ENCODE data around the gene CEP72.
"Not testable (repeated sequence)": the region's sequence is repeated elsewhere in the genome, so short reads cannot be mapped to it uniquely, and the experiment has no call there.

The CEP72 gene

DNA sequence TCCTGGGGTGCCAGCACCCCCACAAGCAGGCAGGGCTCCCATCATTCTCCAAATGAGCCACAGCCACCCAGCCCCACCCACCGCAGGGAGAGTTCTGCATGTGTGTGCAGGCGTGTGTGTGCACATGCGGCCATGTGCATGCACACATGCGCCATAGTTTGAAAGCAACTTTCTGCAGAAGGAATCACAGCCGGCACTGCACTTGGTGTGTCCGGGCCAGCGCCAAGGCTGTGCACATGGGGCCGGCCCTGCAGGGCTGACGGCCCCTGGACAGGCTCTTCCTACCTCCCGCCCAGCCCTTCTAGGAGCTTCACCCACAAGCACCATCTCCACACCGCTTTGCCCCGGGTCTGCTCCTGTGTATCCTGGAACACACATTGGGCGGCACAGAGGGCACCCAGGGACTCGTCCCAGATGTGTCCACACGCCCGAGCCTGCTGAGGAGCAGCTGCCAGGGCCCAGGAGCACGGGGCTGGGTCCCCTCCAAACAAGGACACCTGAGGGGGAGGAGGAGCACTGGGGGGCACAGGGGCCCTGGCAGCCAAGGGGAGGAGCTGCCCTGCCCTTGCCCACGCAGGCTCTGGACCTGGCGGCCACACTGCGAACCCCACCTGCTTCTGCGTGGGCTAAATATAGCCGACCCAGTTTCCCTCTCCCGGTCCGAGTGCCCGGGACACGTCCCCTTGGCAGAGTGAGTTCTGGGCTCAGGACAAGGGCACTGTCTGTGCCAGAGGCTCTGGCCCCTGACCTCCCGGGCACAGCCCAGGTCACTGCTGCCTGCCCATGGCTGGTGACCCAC lies 61.9 kb downstream of the CEP72 start:
- no peak for DNase-seq
- in situ Hi-C loops (cut with HindIII; ENCODE audit: low pct_ligation_motif_present, low pct_unique_long_range_greater_than_20kb, low sequenced_read_pairs), result no loop called here

DNA sequence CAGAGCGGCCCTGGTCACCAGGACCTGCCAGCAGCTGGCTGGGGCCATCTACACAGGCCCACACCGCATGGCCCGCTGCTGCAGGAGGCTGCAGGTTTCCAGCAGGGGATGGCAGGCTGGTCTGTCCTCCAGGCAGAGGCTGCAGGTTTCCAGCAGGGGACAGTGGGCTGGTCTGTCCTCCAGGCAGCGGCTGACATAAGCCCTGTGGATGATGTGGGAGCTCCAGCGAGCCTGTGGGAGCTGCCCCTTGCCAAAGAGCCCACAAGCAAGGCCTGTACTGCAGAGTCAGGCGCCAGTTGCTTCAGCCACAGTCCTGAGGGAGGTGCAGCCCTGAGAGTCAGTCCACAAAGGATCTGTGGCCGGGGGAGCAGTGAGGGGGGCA lies 62.5 kb downstream of the CEP72 start:
- no peak for DNase-seq
- in situ Hi-C loops (cut with HindIII; ENCODE audit: low pct_ligation_motif_present, low pct_unique_long_range_greater_than_20kb, low sequenced_read_pairs), result no loop called here

DNA sequence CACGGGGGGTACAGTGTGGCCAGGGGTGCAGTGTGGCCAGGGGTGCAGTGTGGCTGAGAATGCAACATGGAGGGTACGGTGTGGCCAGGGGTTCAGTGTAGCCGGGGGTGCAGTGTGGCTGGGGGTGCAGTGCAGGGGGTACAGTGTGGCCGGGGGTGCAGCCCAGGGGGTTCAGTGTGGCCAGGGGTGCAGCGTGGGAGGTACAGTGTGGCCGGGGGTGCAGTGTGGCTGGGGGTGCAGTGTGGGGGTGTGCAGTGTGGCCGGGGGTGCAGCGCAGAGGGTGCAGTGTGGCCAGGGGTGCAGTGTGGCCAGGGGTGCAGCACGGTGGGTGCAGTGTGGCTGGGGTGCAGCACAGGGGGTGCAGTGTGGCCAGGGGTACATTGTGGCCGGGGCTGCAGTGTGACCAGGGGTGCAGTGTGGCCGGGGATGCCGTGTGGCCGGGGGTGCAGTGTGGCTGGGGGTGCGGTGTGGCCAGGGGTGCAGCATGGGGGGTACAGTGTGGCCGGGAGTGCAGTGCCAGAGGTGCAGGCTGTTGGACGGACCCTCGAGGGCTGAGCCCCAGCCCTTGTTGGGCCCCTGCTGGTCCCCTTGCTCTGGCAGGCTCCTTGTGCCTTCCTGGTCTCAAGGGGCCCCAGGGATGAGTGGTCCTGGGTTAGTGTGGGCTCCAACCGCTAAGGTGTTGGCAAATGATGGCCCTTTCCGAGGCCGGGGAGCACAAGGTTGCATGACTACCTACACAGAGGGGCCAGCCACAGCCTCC lies 63.2 kb downstream of the CEP72 start:
- DNase-seq, result no peak
- in situ Hi-C loops (cut with HindIII; ENCODE audit: low pct_ligation_motif_present, low pct_unique_long_range_greater_than_20kb, low sequenced_read_pairs), result no loop called here

DNA sequence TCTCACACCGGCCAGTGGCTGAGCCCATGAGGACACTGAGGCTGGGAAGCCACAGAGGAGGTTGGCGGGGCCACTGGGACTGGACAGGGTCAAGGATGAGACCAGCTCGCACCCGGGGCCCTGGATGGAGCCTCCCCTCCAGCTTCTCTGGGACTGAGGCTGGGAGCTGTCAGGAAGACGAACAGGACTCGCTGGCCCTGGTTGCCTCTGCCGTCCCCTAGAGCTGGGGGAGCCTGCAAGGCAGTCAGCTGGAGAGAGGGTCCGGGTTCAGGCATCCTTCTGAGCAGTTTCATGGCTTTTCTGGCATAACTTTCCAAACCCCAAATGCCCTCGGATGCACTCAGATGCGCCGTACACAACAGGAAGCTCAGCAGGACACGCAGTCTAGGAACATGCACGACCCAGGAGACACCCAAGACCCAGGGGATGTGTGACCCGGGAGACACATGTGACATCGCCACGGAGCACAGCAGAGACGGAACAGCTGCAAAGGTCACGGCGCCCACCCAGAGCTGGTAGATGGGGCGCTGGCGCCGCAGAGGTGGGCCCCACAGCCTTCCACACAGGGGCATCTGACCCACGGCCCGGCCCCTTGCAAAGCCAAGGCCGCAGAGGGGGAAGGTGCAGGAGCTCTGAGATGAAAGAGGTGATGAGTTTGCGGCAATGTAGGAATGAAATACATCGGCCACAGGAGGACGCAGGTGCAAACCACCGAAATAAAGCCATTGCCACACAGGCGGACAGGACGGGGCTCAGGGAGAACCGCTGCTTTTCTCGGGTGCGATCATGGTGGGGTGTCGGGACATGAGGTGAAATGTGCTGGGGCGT lies 63.9 kb downstream of the CEP72 start:
- in situ Hi-C loops (cut with HindIII; ENCODE audit: low pct_ligation_motif_present, low pct_unique_long_range_greater_than_20kb, low sequenced_read_pairs), result no loop called here

DNA sequence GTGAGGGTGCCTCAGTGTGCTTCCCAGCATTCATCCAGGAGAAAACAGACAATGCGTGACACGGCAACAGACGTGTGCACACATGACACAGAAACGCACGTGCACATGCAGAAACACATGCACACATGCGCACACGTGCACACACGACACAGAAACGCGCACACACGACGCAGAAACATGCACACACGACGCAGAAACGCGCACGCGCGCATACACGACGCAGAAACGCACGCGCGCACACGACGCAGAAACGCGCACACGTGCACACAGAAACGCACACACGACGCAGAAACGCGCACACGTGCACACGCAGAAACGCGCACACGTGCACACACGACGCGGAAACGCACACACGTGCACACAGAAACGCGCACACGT lies 64.5 kb downstream of the CEP72 start:
- no peak for DNase-seq
- in situ Hi-C loops (cut with HindIII; ENCODE audit: low pct_ligation_motif_present, low pct_unique_long_range_greater_than_20kb, low sequenced_read_pairs), result no loop called here

More for the DNA sequence above, 63.9 kb downstream of the CEP72 start:
- DNase-seq, result no peak

DNA sequence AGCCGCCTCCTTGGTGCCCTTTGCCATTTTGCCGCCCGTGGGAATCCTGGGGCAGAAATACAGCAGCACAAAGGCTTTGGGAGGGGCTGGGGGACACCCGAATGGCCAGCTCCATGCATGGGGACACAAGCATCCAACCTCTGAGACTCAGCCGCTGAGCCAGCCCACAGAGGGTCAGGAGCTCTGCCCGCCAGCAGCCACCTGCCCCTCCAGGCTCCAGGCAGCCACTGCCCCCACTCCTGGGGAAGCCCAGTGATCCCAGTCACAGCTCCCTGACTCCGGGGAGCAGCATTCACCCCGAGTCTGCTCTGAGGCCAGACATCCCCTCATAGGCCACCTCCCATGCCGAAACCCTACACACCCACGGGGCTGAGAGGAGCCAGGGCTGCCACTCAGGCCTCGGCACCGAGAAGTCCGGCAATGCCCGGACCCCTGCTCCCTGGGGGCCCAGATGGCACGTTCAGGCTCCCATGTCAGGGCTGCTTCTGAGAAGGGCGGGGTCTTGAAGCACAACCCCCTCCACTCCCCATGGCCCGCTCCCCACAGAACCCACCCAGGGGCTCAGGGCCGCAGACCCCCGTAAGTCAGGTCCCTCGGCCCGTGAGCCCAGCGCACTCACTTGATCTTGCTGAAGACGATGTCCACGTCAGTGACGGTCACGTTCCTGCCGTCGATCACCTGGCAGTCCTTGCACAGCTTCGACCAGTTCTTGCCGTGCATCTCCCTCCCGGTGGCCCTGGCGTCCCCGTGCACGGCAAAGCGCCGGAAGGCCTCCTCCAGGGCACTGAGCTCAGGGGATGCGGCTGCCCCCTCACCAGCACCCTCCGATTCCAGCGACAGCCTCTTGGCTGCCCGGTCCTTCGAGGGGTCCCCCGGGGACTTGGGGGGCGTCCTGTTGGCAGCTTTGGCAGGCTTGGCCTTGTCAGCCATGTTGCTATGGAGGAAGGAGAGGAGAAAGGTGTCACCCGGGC lies 65.3 kb downstream of the CEP72 start:
- no peak for DNase-seq
- in situ Hi-C loops (cut with HindIII; ENCODE audit: low pct_ligation_motif_present, low pct_unique_long_range_greater_than_20kb, low sequenced_read_pairs), result no loop called here

DNA sequence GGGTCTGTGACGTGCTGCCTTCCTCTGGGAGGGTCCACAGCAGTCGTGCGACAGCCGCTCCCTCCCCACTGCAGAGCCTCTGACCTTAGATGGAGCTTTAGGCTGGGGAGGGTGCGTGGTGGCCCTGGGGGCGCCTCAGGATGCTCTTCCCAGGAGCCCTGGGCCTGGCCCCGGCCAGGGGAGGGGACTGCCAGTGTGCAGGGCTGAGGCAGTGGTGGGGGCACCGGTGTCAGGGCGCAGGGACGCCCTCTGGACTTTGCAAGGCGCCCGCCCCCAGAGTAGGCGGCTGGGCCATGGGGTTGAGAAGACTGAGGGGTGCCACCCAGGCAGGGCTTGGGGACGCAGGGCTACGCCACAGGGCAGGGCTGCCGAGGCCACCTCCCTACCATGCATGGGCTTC lies 66.4 kb downstream of the CEP72 start:
- in situ Hi-C loops (cut with HindIII; ENCODE audit: low pct_ligation_motif_present, low pct_unique_long_range_greater_than_20kb, low sequenced_read_pairs); DNase-seq: not testable (repeated sequence)

DNA sequence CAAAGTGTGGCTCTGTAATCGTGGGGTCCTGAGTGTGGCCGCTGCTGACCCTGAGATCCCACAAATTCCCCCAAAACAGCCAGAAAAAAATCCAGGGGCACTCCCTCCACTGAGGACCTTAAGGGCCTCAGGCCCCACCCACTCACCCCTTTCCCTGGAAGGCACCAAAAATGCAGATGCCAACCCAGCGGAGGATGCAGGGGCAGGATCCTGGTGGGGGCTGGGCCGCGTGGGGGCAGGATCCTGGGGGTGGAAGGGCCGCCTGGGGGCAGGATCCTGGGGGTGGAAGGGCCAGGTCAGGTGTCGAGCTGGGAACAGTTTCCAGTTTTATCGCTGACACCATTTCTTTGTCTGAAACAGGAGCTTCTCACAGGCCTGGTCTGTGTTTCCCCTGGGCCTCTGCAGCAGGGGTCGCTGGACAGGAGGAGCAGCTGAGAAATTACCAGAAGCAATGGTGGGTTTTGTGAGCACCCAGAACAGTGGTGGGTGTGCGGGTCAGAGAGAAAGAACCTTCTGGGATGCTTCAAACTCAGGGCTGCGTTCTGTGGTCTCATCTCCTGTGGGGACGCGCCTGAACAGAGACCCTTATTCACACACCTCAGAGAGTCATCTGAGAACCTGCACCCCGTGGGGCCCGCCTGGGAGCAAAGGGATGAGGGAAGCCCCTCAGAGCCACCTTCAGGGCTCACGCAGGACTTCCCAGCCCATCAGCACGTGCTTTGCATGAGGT lies 67.2 kb downstream of the CEP72 start:
- in situ Hi-C loops (cut with HindIII; ENCODE audit: low pct_ligation_motif_present, low pct_unique_long_range_greater_than_20kb, low sequenced_read_pairs); DNase-seq: not testable (repeated sequence)

DNA sequence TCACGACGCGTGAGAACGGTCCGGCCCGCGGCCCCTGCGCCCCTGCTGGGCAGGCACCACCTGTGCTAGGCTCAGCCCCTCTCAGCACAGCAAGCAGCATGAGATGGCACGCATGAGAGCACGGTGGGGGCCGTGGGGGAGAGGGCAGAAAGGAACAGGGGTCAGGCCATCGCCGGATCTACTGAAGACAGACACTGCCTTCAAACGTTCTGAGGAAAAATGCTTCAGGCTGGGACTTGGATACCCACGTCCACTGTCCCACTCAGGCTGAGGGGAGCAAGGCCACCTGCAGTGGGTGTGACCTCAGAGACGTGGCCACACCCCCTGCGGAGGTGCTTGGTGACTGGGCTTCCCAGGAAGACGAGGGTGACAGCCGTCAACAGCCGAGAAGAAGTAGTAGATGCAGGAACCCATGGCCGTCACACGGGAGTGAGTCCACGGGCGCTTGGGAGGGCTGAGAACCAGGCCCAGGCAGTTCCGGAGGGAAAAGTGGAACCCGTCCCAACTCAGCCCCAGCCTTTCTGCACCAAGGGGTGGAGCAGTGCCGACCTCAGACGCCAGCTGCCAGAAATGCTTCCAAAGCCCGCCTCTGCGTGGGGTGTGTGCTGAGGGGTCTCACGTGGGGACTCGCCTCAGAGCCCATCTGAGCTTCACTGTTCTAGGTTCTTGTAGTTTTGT lies 68.1 kb downstream of the CEP72 start:
- DNase-seq; in situ Hi-C loops (cut with HindIII; ENCODE audit: low pct_ligation_motif_present, low pct_unique_long_range_greater_than_20kb, low sequenced_read_pairs): not testable (repeated sequence)

DNA sequence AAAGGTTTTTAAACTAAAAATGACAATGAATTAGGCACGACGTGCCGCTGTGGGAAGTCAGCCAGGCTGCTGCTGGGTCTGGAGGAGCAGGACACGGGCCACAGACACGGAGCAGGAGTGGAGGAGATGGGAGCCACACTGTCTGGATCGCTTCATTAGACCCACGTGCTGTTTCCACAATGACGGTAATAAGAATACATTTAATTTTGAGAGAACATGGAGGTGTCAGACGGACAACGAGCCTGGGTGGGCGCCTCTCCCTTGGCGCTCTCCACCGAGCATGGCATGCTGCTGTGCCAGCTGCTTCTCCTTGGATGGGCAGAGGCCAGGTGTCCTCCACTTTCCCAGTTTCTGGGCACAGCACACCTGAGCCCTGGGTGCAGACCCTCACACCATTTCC lies 68.7 kb downstream of the CEP72 start:
- in situ Hi-C loops (cut with HindIII; ENCODE audit: low pct_ligation_motif_present, low pct_unique_long_range_greater_than_20kb, low sequenced_read_pairs); DNase-seq: not testable (repeated sequence)

DNA sequence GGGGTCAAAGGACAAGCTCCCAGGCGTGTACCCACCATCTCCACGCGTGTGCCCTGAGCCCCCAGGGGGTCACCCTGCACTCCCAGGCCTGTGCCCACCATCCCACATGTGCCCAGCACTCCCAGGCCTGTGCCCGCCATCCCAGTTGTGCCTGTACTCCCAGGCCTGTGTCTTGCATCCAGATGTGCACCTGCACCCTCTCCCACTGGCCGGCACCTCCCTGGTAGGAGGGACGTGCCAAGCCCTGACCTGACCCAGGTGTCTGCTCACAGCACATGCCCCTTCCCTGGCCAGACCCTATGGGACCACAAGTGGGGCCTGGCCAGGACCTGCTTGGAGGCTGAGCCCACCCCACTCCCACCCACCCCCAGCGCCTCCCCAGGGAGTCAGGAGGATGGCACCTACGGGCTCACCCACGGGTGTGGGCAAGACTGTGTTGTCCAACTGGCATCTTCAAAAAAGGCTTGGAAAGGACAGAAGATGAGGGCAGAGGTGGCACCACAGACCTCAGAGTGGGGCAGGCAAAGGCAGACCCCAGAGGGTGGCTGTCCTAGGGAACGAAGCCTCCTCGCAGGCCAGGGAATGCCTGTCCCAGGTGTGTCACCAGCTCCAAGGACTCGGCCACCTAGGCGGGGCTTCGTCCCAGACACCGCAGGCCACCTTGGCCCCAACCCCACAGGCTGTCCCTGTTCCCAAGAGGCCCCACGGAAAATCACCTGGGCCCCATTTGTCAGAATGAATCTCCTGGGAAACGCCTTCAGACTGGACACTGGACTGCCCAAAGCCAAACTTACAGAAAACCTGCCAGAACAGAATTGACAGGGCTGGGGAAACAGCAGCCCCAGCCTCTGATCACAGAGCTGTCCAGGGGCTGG lies 69.4 kb downstream of the CEP72 start:
- in situ Hi-C loops (cut with HindIII; ENCODE audit: low pct_ligation_motif_present, low pct_unique_long_range_greater_than_20kb, low sequenced_read_pairs), result not testable (repeated sequence)

DNA sequence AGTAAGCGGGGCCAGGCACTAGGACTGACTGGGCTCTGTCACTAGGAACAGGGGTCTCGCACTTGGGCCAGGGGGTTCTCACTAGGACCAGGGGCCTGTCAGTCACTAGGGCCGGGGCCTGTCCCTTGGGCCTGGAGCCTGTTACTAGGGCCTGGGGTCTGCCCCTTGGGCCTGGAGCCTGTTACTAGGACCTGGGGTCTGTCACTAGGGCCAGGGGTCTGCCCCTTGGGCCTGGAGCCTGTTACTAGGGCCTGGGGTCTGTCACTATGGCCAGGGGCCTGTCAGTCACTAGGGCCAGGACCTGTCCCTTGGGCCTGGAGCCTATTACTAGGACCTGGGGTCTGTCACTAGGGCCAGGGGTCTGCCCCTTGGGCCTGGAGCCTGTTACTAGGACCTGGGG lies 70.1 kb downstream of the CEP72 start:
- DNase-seq; in situ Hi-C loops (cut with HindIII; ENCODE audit: low pct_ligation_motif_present, low pct_unique_long_range_greater_than_20kb, low sequenced_read_pairs): not testable (repeated sequence)

More for the DNA sequence above, 69.4 kb downstream of the CEP72 start:
- DNase-seq, result not testable (repeated sequence)

DNA sequence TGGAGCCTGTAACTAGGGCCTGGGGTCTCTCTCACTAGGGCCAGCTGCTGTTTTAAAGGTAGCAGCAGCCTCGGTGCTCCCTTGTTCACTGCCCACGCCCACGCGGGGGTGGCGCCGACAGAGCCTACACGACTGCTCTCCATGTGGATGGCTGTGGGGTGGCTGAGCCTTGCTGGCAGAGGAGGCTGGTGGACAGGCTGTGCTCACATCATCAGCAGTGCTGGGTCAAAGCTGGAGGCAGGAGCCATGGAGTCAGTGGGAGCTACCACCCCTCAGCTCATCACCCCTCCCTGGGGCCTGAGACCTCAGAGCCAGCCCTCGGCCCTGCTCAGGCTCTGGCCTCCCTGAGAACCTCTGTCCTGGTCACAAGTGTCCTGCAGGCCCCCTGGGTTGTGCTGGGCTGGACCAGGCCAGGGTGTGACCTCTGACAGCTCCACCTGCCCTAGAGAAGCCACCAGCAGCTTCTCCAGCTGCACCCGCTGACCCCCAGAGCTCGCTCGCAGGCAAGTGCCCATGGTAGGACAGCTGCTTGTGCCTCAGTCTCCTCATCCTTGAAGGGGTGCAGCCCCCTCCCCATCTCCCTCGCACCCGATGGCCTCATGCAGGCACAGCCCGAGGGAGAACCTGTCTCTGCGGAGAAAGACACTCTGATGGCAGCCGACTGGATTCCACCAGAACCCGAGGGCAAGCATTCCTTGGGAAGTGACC lies 70.7 kb downstream of the CEP72 start:
- DNase-seq; in situ Hi-C loops (cut with HindIII; ENCODE audit: low pct_ligation_motif_present, low pct_unique_long_range_greater_than_20kb, low sequenced_read_pairs): not testable (repeated sequence)

DNA sequence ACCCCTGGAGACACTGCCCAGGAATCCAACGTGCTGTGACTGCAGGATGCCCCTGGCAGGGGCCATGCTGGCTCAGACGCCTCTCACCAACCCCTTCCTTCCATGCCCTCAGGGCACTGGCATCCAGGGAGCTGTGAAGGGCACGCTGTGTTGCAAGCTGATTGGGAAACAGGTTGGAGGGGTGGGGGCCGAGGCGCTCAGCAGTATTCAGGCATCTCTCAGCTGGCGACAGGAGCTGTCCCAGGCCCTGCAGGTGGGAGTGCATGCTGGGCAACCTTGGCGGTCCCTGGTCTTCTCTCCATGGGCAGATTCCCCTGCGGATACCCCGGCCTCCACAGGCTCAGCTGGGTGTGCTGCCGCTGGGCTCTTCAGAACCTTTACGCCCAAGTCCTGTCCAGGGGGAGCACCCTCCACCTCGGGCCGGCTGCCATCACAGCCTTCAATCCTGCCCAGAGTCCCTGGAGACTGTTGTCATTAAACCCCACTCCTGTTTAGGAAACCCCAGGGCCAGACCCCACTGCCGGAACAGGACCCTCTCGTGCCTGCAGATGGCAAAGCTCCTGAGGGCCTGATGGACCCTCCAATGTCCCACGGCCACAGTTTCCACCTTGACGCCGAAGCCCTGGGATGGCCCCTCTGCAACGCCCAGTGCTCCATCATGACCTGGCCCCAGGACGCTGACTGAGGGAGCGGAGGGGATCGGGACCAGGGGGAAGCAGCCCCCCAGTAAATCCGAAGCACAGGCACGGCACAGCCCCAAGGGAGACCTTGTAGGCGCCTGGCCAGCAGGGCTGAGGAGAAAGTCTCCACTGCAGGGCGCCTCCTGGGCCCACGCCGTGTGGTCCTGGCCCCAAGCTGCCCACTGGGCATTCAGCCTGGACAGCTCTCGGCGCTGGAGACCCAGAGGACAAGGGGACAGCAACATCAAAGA lies 71.7 kb downstream of the CEP72 start:
- in situ Hi-C loops (cut with HindIII; ENCODE audit: low pct_ligation_motif_present, low pct_unique_long_range_greater_than_20kb, low sequenced_read_pairs), result no loop called here
- no peak for DNase-seq
